Gastroesophageal sphincter (tissue), 3 donors: ENCODE results near the gene CCDC59.

Experiments
- EP300 ChIP-seq: sonication (generic); formaldehyde crosslinking; IDR thresholded peaks from one replicate; pipeline ENCODE4 v1.6.1; 2017; ENCODE audit warnings: antibody characterized with exemption, mild to moderate bottlenecking
- POLR2A ChIP-seq, 2 donors: fragments of 450-650 bp; IDR thresholded peaks; one replicate each; pipeline ENCODE4 v1.6.1; 2017; ENCODE audit warnings: antibody characterized with exemption in 2 of 2, mild to moderate bottlenecking in 2 of 2, moderate library complexity in 1 of 2
- POLR2AphosphoS5 ChIP-seq: sonication (generic); formaldehyde crosslinking; IDR thresholded peaks from one replicate; pipeline ENCODE4 v1.6.1; 2017; ENCODE audit warnings: antibody characterized with exemption
- TF ChIP-seq, protein P1 (sequence below), 4 experiments: fragments of 200-600 bp in 2 of 4; fragments of 450-650 bp in 2 of 4; sonication (generic) in 1 of 4; IDR thresholded peaks; one replicate each; pipeline ENCODE4 v1.5.1; 2017 to 2019; ENCODE audit warnings: antibody characterized with exemption in 4 of 4, mild to moderate bottlenecking in 2 of 4, moderate library complexity in 2 of 4

DNA sequence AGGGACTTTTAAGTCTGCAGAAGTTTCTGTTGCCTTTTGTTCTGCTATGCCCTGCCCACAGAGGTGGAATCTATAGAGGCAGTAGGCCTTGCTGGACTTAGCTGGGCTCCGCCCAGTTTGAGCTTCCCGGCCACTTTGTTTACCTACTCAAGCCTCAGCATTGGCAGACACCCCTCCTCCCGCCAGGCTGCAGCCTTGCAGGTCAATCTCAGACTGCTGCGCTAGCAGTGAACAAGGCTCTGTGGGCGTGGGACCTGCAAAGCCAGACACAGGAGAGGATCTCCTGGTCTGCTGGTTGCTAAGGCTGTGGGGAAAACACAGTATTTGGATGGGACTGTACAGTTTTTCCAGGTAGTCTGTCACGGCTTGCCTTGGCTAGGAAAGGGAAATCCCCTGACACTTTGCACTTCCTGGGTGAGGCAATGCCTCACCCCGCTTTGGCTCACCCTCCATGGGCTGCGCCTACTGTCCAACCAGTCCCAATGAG, 43.7 kb downstream of the CCDC59 start:
- no peak for TF ChIP-seq POLR2AphosphoS5
- TF ChIP-seq, protein P1, sequence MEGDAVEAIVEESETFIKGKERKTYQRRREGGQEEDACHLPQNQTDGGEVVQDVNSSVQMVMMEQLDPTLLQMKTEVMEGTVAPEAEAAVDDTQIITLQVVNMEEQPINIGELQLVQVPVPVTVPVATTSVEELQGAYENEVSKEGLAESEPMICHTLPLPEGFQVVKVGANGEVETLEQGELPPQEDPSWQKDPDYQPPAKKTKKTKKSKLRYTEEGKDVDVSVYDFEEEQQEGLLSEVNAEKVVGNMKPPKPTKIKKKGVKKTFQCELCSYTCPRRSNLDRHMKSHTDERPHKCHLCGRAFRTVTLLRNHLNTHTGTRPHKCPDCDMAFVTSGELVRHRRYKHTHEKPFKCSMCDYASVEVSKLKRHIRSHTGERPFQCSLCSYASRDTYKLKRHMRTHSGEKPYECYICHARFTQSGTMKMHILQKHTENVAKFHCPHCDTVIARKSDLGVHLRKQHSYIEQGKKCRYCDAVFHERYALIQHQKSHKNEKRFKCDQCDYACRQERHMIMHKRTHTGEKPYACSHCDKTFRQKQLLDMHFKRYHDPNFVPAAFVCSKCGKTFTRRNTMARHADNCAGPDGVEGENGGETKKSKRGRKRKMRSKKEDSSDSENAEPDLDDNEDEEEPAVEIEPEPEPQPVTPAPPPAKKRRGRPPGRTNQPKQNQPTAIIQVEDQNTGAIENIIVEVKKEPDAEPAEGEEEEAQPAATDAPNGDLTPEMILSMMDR (IDR thresholded peaks at IDR 0.05) = no peak
- TF ChIP-seq EP300 = no peak
- TF ChIP-seq POLR2A (IDR thresholded peaks at IDR 0.05) = no peak
